CD14-positive monocyte (primary cell): ENCODE results near the gene SZRD1. TPM values are rescaled to one million over a fixed set of nuclear protein-coding genes. Genes with fewer than 3 reads are reported as not detected.

Experiments used
- DNase-seq, 3 donors: peaks; one replicate each; pipeline ENCODE4 v3.0.0-alpha.2; 2011 to 2022
- H2AFZ ChIP-seq: 2 replicates; pipeline ENCODE4 v1.6.0; 2012; ENCODE audit warnings: mild to moderate bottlenecking, low read depth, low read length, inconsistent platforms; ENCODE audit not compliant: insufficient read depth, poor library complexity, severe bottlenecking
- H3K27ac ChIP-seq, 2 donors: 1 replicate in 1 of 2; 2 replicates in 1 of 2; pipeline ENCODE4 v1.5.1; 2012 to 2013; ENCODE audit warnings: low read length in 2 of 2, control low read depth in 1 of 2, inconsistent platforms in 1 of 2, low read depth in 1 of 2, mild to moderate bottlenecking in 1 of 2
- H3K27me3 ChIP-seq, 2 donors: one replicate each; pipeline versions ENCODE4 v1.6.0 to v1.6.1; 2011 to 2013; ENCODE audit warnings: low read length in 2 of 2; ENCODE audit not compliant: control insufficient read depth in 2 of 2, insufficient read depth in 2 of 2
- H3K36me3 ChIP-seq, 2 donors: replicated peaks in 1 of 2; 1 replicate in 1 of 2; 2 replicates in 1 of 2; pipeline versions ENCODE4 v1.5.1 to v1.6.1; 2012 to 2013; ENCODE audit warnings: low read length in 2 of 2, control low read depth in 1 of 2, inconsistent platforms in 1 of 2, mild to moderate bottlenecking in 1 of 2; ENCODE audit not compliant: insufficient read depth in 2 of 2, control insufficient read depth in 1 of 2
- H3K4me1 ChIP-seq, 2 donors: 1 replicate in 1 of 2; 2 replicates in 1 of 2; pipeline versions ENCODE4 v1.5.1 to v1.6.1; 2012 to 2013; ENCODE audit warnings: low read length in 2 of 2, control low read depth in 1 of 2, inconsistent platforms in 1 of 2, mild to moderate bottlenecking in 1 of 2, moderate library complexity in 1 of 2; ENCODE audit not compliant: insufficient read depth in 2 of 2, control insufficient read depth in 1 of 2
- H3K4me2 ChIP-seq: replicated peaks from 2 replicates; pipeline ENCODE3; 2012; ENCODE audit warnings: low read length, moderate library complexity, mild to moderate bottlenecking; ENCODE audit not compliant: poor library complexity, severe bottlenecking; ENCODE audit errors: extremely low read depth
- H3K4me3 ChIP-seq, 3 experiments: fragments of 200-600 bp in 1 of 3; sonication (generic) in 1 of 3; replicated peaks in 1 of 3; 1 replicate in 2 of 3; 2 replicates in 1 of 3; pipeline ENCODE4 v1.5.1; 2011 to 2013; ENCODE audit warnings: low read length in 3 of 3, mild to moderate bottlenecking in 3 of 3, control low read depth in 2 of 3, low read depth in 2 of 3, inconsistent platforms in 1 of 3, moderate library complexity in 1 of 3
- H3K79me2 ChIP-seq: 2 replicates; pipeline ENCODE4 v1.6.0; 2012; ENCODE audit warnings: mild to moderate bottlenecking, control low read depth, inconsistent platforms, low read length, moderate library complexity; ENCODE audit not compliant: insufficient read depth
- H3K9ac ChIP-seq: 2 replicates; pipeline ENCODE4 v1.6.0; 2017; ENCODE audit warnings: low read length, mild to moderate bottlenecking; ENCODE audit not compliant: insufficient read depth, poor library complexity, severe bottlenecking
- H3K9me3 ChIP-seq, 2 donors: replicated peaks in 1 of 2; 1 replicate in 1 of 2; 2 replicates in 1 of 2; pipeline versions ENCODE4 v1.5.1 to v1.6.1; 2012 to 2013; ENCODE audit warnings: low read length in 2 of 2, control low read depth in 1 of 2; ENCODE audit not compliant: control insufficient read depth in 1 of 2, insufficient read depth in 1 of 2
- H4K20me1 ChIP-seq: 2 replicates; pipeline ENCODE4 v1.6.0; 2012; ENCODE audit warnings: mild to moderate bottlenecking, low read length, control low read depth, moderate library complexity; ENCODE audit not compliant: insufficient read depth
- H3K27ac Mint-ChIP-seq, 7 donors: one replicate each; pipeline ENCODE4 v1.8.0; 2020; ENCODE audit warnings: mild to moderate bottlenecking in 7 of 7, mixed read lengths in 7 of 7, moderate library complexity in 6 of 7, inconsistent platforms in 2 of 7
- H3K27me3 Mint-ChIP-seq, 3 donors: one replicate each; pipeline ENCODE4 v1.8.0; 2021 to 2022; ENCODE audit warnings: low read depth in 3 of 3, mild to moderate bottlenecking in 3 of 3, mixed read lengths in 3 of 3, moderate library complexity in 3 of 3, inconsistent platforms in 1 of 3
- H3K36me3 Mint-ChIP-seq, 2 donors: one replicate each; pipeline ENCODE4 v1.8.0; 2020; ENCODE audit warnings: mixed read lengths in 2 of 2, inconsistent platforms in 1 of 2, mild to moderate bottlenecking in 1 of 2
- H3K4me1 Mint-ChIP-seq: one replicate; pipeline ENCODE4 v1.8.0; 2020; ENCODE audit warnings: mild to moderate bottlenecking, mixed read lengths
- H3K4me3 Mint-ChIP-seq, 2 donors: one replicate each; pipeline ENCODE4 v1.8.0; 2020; ENCODE audit warnings: mild to moderate bottlenecking in 2 of 2, mixed read lengths in 2 of 2, moderate library complexity in 1 of 2
- H3K9me3 Mint-ChIP-seq, 7 donors: one replicate each; pipeline ENCODE4 v1.8.0; 2020 to 2022; ENCODE audit warnings: mixed read lengths in 7 of 7, mild to moderate bottlenecking in 6 of 7, moderate library complexity in 6 of 7, inconsistent platforms in 2 of 7
- CTCF ChIP-seq: fragments of 200-600 bp; IDR thresholded peaks from one replicate; pipeline ENCODE4 v1.8.0; 2022; ENCODE audit warnings: antibody characterized with exemption, mild to moderate bottlenecking
- WGBS: methylation state at CpG from one replicate; pipeline ENCODE4 v1.1.5; 2013; ENCODE audit warnings: missing lambda C conversion rate; ENCODE audit not compliant: insufficient coverage; 5-methylcytosine and 5-hydroxymethylcytosine counted together
- intact Hi-C, 2 donors: fragments of 100-400 bp; cut with micrococcal nuclease; formaldehyde crosslinking; loops; one replicate each; pipeline versions ENCODE4 v1.15.0 to v1.15.1; 2023
- polyA plus RNA-seq, 3 donors: library from polyadenylated mRNA; depleted of rRNA in 1 of 3; unstranded in 2 of 3; stranded (reverse) in 1 of 3; fragments of 300-500 nt in 2 of 3; fragments of >200 nt in 1 of 3; fragmentation: Illumina TruSeq in 2 of 3; gene quantifications; 1 replicate in 2 of 3; 2 replicates in 1 of 3; pipeline ENCODE4 v1.2.3, GENCODE V29; 2012 to 2021

The SZRD1 gene
- polyA plus RNA-seq, 3 donors: 46.4 to 50.5 (median 47.2) TPM

- Histone ChIP-seq H3K27me3 (no peaks in the 10 kb centered on the region), H3K36me3 (no peaks in the 10 kb centered on the region), H4K20me1 (peaks cover 28% of the 10 kb centered on the region), H3K4me1 (peaks cover 23 to 41% of the 10 kb centered on the region in 2 donors), H3K27ac (peak overlapping the region; percentile 75 to 92), H3K9ac (peak overlapping the region; percentile 96), H3K79me2 (peaks cover 43% of the 10 kb centered on the region), H2AFZ (peak overlapping the region; percentile 83), H3K4me3 (peak overlapping the region; percentile 97 to 98 (median 97)), H3K9me3 (no peaks in the 10 kb centered on the region), H3K4me2 (peak overlapping the region; percentile 97)
- peaks cover 33% of the 10 kb centered on the region for H3K4me1 Mint-ChIP-seq
- intact Hi-C loops: loop anchor here in 1 of 2 donors (2.0 kb wide), 1 partner anchor 14 kb away; the partner anchor contains the start of gene SZRD1
- DNase-seq: peak; percentile 51 to 72 (median 51)
- peaks cover 0 to 2% of the 10 kb centered on the region in 2 donors for H3K36me3 Mint-ChIP-seq
- H3K4me3 Mint-ChIP-seq: peak overlapping the region; percentile 93 to 94
- H3K27me3 Mint-ChIP-seq: no peaks in the 10 kb centered on the region
- H3K9me3 Mint-ChIP-seq: no peaks in the 10 kb centered on the region
- TF ChIP-seq CTCF: no peak
- WGBS: 0% methylated on average over 1 of the region's 11 CpGs
- H3K27ac Mint-ChIP-seq: peak overlapping the region; percentile 87 to 96 (median 95)
Observed at GRCh38 chr1:16352842-16353535, 14.1 kb upstream of the SZRD1 start.

- no peak for TF ChIP-seq CTCF
- no peak overlapping the region for H3K9ac ChIP-seq
- no peak for DNase-seq
- peaks cover 26% of the 10 kb centered on the region for H3K79me2 ChIP-seq
- H3K27ac ChIP-seq: no peak overlapping the region
- WGBS: no CpG with 5 or more reads among the region's 2 CpGs
- H3K4me1 ChIP-seq: peaks cover 20 to 28% of the 10 kb centered on the region in 2 donors
- no peak overlapping the region for H3K4me3 ChIP-seq
- H3K4me2 ChIP-seq: no peak overlapping the region
- intact Hi-C loops: no loop called here
- peaks cover 24% of the 10 kb centered on the region for H3K4me1 Mint-ChIP-seq
- H3K27me3 Mint-ChIP-seq: no peaks in the 10 kb centered on the region
- no peaks in the 10 kb centered on the region for H3K9me3 ChIP-seq
- no peak overlapping the region for H3K4me3 Mint-ChIP-seq
- H4K20me1 ChIP-seq: peaks cover 12% of the 10 kb centered on the region
- H3K9me3 Mint-ChIP-seq: no peaks in the 10 kb centered on the region
- H3K36me3 Mint-ChIP-seq: no peaks in the 10 kb centered on the region
- H2AFZ ChIP-seq: no peak overlapping the region
- no peaks in the 10 kb centered on the region for H3K36me3 ChIP-seq
- no peaks in the 10 kb centered on the region for H3K27me3 ChIP-seq
- no peak overlapping the region for H3K27ac Mint-ChIP-seq
Observed at GRCh38 chr1:16354619-16355018, 12.4 kb upstream of the SZRD1 start.
